ENCODE measurements around the gene RABGAP1L. TPM values are rescaled to one million over a fixed set of nuclear protein-coding genes. Genes with fewer than 3 reads are reported as not detected.

RABGAP1L gene
- total and polyA plus RNA-seq, 4 donors: 4.8 to 53.5 (median 18.8) TPM

GRCh38 chr1:174222166-174222949 is 63.0 kb downstream of the RABGAP1L start:
- no peak overlapping the region for H3K4me3 ChIP-seq (ENCODE audit: low read depth in 1 of 3, low read length in 3 of 3)
- H3K27me3 ChIP-seq (ENCODE audit: control insufficient read depth in 4 of 4, insufficient read depth in 4 of 4, low read length in 3 of 4): no peaks in the 10 kb centered on the region
- no peak overlapping the region for H3K27ac ChIP-seq (ENCODE audit: low read depth in 1 of 2, low read length in 2 of 2)
- peaks cover 0 to 7% (median 4%) of the 10 kb centered on the region in 4 donors for H3K36me3 ChIP-seq (ENCODE audit: control insufficient read depth in 4 of 4, insufficient read depth in 3 of 4, low read depth in 1 of 4, low read length in 3 of 4)
- no peak for TF ChIP-seq JUND (IDR thresholded peaks at IDR 0.05)
- no peak for TF ChIP-seq RXRA (IDR thresholded peaks at IDR 0.05)
- TF ChIP-seq ATF3 (IDR thresholded peaks at IDR 0.05): no peak
- H3K9ac ChIP-seq (ENCODE audit: low read depth in 1 of 2, low read length in 2 of 2): no peak overlapping the region
- WGBS: 97% methylated on average over 4 of the region's 4 CpGs
- peaks cover under 1 to 3% (median 2%) of the 10 kb centered on the region in 4 donors for H3K4me1 ChIP-seq (ENCODE audit: control insufficient read depth in 4 of 4, insufficient read depth in 4 of 4, low read length in 3 of 4)
- no peak for DNase-seq (ENCODE audit: low spot score)
- H3K9me3 ChIP-seq (ENCODE audit: control insufficient read depth in 4 of 4, low read length in 3 of 4): no peaks in the 10 kb centered on the region

- Histone ChIP-seq H3K36me3 (ENCODE audit: control insufficient read depth in 4 of 4, insufficient read depth in 3 of 4, low read depth in 1 of 4, low read length in 3 of 4) (peaks cover 0 to 7% (median 4%) of the 10 kb centered on the region in 4 donors), H3K27me3 (ENCODE audit: control insufficient read depth in 4 of 4, insufficient read depth in 4 of 4, low read length in 3 of 4) (no peaks in the 10 kb centered on the region), H3K9me3 (ENCODE audit: control insufficient read depth in 4 of 4, low read length in 3 of 4) (no peaks in the 10 kb centered on the region), H3K27ac (ENCODE audit: low read depth in 1 of 2, low read length in 2 of 2) (no peak overlapping the region), H3K4me3 (ENCODE audit: low read depth in 1 of 3, low read length in 3 of 3) (no peak overlapping the region), H3K9ac (ENCODE audit: low read depth in 1 of 2, low read length in 2 of 2) (no peak overlapping the region), H3K4me1 (ENCODE audit: control insufficient read depth in 4 of 4, insufficient read depth in 4 of 4, low read length in 3 of 4) (no peaks in the 10 kb centered on the region)
- no peak for DNase-seq (ENCODE audit: low spot score)
- TF ChIP-seq NR2F2 (IDR thresholded peaks at IDR 0.05) (no peak), RXRA (IDR thresholded peaks at IDR 0.05) (no peak), TAF1 (conservative IDR thresholded peaks at IDR 0.05) (no peak), RAD21 (IDR thresholded peaks at IDR 0.05) (no peak), GABPA (IDR thresholded peaks at IDR 0.05 in 1 of 2, conservative IDR thresholded peaks at IDR 0.05 in 1 of 2) (no peak), EGR1 (IDR thresholded peaks at IDR 0.05; ENCODE audit: low read depth in 2 of 2) (no peak), MAX (IDR thresholded peaks at IDR 0.05) (no peak), ATF3 (IDR thresholded peaks at IDR 0.05) (no peak), ZBTB33 (IDR thresholded peaks at IDR 0.05) (no peak), JUND (IDR thresholded peaks at IDR 0.05) (no peak)
- TF ChIP-seq, protein P1, sequence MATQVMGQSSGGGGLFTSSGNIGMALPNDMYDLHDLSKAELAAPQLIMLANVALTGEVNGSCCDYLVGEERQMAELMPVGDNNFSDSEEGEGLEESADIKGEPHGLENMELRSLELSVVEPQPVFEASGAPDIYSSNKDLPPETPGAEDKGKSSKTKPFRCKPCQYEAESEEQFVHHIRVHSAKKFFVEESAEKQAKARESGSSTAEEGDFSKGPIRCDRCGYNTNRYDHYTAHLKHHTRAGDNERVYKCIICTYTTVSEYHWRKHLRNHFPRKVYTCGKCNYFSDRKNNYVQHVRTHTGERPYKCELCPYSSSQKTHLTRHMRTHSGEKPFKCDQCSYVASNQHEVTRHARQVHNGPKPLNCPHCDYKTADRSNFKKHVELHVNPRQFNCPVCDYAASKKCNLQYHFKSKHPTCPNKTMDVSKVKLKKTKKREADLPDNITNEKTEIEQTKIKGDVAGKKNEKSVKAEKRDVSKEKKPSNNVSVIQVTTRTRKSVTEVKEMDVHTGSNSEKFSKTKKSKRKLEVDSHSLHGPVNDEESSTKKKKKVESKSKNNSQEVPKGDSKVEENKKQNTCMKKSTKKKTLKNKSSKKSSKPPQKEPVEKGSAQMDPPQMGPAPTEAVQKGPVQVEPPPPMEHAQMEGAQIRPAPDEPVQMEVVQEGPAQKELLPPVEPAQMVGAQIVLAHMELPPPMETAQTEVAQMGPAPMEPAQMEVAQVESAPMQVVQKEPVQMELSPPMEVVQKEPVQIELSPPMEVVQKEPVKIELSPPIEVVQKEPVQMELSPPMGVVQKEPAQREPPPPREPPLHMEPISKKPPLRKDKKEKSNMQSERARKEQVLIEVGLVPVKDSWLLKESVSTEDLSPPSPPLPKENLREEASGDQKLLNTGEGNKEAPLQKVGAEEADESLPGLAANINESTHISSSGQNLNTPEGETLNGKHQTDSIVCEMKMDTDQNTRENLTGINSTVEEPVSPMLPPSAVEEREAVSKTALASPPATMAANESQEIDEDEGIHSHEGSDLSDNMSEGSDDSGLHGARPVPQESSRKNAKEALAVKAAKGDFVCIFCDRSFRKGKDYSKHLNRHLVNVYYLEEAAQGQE (IDR thresholded peaks at IDR 0.05): no peak
- 99% methylated on average over 1 of the region's 1 CpG for WGBS
These were observed 65.3 kb downstream of the RABGAP1L start for GRCh38 chr1:174224641-174225040.

Data from liver (tissue), 9 donors.